ENCODE results near the gene PARD3B.

PARD3B gene, protein sequence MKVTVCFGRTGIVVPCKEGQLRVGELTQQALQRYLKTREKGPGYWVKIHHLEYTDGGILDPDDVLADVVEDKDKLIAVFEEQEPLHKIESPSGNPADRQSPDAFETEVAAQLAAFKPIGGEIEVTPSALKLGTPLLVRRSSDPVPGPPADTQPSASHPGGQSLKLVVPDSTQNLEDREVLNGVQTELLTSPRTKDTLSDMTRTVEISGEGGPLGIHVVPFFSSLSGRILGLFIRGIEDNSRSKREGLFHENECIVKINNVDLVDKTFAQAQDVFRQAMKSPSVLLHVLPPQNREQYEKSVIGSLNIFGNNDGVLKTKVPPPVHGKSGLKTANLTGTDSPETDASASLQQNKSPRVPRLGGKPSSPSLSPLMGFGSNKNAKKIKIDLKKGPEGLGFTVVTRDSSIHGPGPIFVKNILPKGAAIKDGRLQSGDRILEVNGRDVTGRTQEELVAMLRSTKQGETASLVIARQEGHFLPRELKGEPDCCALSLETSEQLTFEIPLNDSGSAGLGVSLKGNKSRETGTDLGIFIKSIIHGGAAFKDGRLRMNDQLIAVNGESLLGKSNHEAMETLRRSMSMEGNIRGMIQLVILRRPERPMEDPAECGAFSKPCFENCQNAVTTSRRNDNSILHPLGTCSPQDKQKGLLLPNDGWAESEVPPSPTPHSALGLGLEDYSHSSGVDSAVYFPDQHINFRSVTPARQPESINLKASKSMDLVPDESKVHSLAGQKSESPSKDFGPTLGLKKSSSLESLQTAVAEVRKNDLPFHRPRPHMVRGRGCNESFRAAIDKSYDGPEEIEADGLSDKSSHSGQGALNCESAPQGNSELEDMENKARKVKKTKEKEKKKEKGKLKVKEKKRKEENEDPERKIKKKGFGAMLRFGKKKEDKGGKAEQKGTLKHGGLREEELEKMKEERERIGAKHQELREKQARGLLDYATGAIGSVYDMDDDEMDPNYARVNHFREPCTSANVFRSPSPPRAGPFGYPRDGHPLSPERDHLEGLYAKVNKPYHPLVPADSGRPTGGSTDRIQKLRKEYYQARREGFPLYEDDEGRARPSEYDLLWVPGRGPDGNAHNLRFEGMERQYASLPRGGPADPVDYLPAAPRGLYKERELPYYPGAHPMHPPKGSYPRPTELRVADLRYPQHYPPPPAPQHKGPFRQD (N-terminal part only)

DNA sequence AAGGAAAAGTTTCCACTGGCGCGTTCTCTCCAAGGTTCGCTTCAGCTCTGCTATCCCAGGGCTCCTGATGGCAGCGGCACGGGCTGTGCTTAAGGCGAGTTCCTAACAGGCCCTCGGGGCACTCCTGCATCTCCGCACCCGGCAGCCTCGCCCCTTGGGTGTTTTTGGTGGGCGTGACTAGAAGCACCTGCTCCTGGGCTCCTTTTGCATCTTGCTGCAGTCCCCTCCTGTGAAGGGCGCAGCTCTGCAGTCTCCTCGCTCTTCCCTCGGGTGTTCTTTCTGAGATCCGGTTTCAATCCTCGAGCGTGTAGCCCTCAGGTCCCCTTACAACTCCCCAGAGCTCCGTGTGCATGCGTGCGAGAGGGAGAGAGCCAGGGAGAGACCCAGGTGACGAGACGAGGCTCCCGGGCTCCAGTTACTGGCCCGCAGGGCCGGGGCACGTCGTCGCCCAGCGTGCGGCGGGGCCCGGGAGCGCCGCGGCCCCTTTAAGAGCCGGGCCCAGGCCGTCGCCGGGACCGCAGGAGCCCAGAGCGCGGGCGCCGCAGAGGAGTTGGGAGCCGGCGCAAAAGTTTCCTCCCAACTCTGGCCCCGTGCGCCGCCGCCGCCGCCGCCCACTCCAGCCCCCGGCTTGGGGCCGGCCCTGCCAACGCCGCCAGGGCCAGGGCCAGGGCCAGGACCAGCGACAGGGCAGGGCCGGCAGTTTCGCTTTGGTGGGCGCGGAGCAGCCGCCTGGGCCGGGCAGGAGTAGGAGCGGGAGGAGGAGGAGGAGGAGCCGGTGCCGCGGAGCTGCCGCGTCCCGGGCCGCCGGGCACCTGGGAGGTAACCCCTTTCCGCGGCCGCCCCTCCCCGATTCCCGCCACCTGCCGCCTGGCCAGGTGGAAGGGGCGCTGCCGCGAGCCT, at the start of gene PARD3B:
Gene PARD3B (plus strand): TSS at position 515 of the 900 bp plus-strand sequence. CDS start 525 bp downstream, outside the sequence.
- DNase-seq: peak; percentile 1

DNA sequence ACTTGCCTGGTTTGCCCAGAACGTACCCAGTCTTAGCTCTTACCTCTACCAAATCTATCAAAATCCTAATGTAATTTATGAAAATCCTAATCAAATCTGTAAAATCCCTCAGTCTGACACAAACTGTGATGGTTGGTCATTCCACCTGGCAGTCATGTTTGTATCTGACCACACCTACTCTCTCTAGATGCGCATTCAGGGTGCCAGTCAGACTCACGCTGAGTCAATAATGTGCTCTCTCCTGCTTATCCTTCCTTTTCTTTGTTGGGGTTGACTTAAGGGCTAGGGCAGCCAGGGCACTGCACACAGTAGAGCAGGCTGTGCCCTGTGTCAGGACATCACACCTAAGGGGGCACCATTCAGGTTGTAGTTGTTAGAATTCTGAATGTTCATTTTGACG, 48.5 kb upstream of the PARD3B start:
- DNase-seq: no peak

DNA sequence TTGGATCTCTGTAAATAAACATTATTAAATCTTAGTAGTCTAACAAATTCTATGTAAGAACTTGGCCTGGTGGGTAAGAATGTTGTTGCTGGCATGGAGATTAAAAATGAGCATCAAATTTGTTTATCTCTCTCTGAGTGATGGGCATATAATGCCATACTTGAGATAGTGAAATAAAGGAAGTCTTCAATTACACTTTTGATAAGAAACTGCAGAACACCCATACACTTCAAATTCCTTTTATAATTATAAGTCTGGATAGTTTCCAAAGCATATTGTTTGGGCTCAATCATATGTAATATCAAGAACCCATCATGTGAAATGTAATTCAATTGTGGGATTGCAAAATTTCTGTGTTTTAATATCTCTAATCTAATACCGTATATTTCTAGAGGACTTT, 47.4 kb upstream of the PARD3B start:
- DNase-seq: no peak

DNA sequence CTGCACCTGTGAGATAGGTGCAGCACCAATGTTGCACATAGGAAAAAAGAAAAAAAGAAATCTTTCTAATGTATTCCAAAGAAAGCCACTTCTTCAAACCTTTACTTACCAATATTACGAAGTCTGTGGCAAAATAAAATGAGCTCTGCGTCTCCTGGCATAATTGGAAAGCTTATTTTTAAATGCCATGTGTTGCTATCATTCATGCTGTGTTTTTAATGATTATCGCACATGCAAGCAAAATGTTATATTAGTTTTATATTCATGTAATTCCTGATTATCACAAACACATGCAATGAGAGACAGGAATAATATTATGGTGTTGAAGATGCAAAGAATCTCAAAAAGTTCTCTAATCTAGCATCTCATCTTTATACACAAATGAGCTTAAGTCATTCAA, 47.0 kb upstream of the PARD3B start:
- DNase-seq: no peak

DNA sequence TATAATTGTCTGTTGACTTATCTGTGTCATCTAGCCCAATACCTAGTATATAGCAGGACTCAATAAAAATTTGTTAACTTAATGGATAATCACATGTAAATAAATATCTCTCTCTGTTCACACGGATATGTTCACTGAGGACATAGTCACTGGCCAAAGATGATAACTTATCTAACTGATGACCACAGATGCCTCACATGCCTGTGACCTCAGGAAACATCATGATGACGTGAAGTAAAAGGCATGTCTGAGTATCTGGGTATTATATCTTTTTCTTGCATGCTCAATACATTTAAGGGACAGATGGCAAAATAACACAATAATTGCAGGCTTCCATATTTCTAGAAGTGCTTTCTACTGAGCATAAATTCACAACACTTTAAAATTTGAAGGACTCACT, 41.4 kb upstream of the PARD3B start:
- DNase-seq: no peak

DNA sequence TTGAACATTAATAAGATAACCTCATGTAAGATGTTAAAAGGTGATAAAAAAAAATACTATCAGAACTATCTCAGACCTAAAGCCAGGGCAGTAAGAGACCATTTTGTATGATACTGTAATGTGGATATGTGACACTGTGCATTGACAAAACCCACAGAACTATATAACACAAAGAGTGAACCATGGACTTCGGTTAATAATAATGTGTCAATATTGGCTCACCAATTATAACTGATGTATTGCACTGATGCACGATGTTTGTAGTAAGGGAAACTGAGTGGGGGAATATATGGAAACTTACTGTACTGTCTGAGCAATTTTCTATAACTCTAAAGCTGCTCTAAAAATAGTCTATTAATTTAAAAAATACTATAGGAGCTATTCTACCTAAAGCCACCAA, 40.7 kb upstream of the PARD3B start:
- DNase-seq: no peak

DNA sequence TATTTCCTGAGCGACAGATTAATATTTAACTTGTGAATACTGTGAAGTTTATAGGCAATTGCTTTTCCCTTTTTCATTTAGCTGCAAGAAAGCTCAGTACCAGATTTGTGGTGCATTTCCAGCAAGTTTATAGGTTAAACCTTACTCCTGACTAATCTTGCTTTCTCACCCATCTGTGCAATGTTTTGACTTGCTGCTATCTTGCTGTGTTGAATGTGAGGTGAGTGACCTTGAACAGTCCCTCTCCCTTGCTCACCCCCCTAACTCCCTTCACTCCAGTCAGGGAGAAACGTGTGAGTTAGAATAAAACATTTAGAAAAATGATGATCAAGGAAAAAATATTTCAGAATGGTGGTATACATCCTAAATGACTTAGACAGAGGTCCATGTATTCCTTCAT, 39.8 kb upstream of the PARD3B start:
- DNase-seq: no peak

DNA sequence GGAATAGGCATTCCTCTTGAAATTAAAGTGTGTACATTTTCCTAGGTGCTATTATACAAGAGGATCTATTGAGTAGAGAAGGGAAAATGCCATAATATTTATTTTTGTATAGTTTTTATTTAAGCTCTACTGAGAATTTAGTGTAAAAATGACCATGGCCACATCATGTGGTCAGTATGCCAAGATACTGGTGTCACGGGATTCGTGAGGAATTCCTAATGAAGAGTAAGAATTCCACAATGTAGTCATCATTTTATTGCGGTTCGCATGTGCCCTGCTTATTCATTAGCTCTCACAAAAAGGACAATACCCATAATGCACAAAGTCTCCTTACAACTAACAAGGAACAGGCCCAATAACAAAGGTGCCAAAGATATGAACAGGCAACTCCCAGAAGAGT, 39.3 kb upstream of the PARD3B start:
- no peak for DNase-seq

DNA sequence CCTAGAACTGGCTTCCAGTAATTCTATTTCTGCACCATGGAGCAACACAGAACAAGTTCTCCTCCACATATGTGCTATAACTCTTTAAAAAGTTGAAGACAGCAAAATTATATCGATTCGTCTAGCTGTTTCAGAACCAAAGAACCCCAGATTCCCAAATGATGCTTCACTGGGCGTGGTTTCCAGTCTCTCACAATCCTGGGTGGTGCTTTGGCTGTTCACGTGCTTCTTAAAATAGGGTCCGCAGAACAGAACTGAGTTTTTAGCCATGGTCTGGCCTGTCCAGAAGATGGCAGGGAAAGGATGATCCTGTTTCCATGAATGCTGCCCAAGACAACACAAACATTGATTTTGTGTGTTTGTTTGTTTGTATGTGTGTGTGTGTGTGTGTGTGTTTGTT, 37.6 kb upstream of the PARD3B start:
- no peak for DNase-seq

DNA sequence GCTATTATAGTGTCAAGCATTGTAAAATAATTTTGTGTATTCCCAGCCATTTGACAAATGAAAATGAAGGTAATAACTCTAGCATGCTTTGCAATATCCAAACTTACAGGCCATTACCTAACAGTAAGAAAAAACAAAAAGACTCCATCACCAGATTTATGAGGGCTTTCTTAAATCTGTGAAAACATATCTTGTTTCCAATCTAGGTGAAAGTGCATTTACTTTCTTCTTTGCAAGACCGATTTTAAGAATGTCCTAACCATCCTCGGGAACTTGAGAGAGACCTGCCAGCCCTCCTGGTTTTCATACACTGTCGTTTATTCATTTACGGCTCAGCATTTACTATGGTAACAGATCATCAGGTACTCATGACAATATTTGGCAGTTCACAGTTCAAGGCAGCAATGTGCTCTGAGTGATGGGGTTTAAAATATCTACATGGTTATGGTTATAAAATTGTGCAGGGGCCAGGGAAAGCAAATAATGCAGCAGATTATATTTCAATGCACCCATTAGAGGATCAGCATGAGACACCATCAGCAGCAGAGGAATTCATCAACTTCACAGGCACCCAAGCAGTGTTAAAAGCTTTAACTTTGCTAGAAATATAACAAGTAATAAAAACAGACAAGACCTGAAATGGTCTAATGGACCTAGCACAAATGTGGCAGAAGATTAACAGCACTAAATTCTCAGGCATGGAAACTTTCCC, 34.4 kb upstream of the PARD3B start:
- DNase-seq: no peak

DNA sequence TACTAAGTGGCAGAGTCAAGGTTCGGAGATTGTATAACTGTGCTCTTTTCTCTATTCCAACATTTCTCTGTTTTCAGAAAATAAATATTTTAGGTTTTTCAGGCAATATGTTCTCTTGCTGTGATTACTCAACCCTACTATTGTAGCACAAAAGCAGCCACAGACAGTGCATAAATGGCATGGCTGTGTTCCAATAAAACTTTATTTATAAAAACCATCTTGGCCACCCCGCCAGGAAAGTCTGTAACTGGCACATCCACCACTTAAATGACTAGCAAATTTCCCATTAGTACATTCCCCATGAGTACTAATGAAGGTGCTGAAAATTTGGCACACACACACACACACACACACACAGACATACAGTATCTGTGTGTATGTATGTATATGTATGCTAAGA, 30.8 kb upstream of the PARD3B start:
- DNase-seq: no peak

DNA sequence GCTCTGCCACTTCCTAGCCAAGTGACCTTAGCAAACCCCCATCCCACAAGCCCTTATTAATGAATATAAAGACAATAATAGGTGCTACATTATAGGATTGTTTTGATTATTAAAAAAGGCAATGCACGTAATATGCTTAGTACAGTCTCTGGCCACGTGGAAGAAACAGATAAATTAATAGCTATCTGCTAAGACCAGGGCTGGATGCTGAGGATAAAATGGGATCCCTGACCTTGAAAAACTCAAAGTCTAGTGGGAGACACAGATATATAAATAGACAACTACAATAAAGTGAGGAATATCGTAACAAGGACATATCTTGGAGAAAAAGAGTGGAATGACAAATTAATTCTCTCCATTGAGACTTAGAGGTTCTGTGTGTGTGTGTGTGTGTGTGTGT, 29.9 kb upstream of the PARD3B start:
- no peak for DNase-seq

DNA sequence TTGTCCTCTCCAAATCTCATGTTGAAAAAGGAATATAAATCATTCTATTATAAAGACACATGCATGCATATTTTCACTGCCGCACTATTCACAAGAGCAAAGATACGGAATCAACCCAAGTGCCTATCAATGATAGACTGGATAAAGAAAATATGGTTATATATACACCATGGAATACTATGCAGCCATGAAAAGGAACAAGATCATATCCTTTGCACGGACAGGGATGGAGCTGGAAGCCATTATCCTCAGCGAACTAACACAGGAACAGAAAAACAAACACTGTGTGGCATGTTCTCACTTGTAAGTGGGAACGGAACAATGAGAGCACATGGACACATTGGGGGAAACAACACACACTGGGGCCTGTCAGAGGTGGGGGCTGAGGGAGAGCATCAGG, 28.1 kb upstream of the PARD3B start:
- DNase-seq: no peak

DNA sequence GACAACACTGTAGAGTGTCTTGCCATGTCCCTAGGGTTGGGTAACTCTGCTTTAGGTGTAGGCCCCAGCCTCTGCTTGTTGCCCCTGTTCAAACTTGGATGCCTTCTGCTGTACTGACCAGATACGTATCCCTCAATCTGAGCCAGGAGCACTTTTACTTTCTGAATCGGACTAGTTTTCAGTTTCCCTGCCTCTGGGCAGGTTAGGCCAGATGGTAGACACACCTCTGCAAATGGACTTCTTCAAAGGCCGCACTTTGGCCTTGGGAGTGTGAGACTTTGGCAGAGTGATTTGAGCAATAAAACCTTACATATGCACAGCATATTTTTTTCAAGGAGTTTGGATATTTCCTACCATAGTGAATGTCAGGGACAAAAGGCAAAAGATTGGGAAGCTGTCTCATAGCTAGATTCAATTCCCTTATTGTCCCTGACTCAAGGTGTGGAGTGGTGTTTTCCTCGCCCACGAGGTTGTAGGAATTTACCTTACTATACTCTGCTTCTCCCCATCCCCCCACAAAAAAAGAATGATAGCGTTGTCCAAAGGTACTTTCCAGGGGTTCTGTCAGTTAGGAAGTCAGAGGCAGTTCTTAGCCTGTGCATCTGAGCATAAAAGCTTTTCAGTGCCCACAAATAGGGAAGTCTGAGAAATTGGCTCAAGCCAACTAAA, 15.3 kb upstream of the PARD3B start:
- DNase-seq: no peak

DNA sequence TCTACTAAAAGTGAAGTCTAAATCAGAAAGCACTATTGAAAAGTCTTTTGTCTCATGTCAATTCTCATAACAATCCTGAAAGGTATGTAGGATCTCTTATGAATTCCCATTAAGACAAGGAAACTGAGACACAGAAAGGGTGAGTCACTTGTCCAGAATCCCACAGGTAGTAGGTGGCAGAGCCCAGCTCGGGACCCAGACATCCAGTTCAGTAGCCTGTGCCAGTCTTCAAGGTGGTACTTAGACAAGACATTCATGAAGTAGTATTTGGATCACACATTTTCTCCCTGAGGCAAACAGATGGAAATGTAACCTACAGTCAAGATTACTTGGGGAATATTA, 14.8 kb upstream of the PARD3B start:
- DNase-seq: no peak

DNA sequence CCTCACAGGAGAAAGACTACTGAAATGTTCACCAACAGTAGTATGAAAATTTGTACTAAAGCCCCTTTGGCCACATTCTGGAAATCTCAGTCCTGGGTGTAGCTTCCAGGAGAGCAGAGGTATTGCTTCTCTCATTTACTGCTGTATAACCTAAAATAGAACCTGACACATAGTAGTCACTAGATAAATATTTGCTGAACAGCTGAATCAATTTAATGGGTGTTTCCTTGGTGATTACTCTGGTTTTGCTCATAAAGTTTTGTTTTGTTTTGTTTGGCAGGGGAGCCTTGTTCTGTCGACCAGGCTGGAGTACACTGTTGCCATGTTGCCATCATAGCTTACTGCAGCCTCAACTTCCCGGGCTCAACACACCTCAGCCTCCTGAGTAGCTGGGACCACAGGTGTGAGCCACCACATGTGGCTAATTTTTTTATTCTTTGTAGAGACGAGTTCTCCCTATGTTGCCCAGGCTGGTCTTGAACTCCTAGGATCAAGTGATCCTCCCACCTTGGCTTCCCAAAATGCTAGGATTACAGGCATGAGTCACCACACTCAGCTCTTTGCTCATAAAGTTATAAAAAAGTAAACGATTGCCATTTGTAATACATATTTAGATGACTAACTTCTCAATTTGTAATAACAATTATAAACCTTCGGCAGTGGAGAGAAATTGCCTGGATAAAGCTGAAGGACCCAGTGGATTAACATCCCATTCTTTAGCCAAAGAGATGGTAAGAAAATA, 11.5 kb upstream of the PARD3B start:
- no peak for DNase-seq

DNA sequence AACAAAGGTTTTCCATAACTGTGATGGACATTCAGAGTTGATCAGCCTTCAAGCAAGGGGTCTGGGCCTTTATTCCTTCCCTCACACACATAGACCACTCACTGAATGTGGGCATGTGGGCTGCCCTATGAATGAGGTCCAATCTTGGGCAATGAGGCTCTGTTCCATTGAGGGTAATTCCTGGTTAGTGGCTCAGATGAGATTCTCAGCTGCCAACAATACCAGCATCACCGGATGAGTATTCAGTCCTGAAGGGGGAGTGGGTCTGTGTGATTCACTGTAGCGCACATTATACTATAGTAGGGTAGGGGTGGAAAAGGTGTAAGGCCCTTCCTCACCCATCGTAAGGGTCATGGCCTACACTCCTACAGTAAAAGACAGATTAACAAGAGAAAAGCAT, 9.9 kb upstream of the PARD3B start:
- no peak for DNase-seq

DNA sequence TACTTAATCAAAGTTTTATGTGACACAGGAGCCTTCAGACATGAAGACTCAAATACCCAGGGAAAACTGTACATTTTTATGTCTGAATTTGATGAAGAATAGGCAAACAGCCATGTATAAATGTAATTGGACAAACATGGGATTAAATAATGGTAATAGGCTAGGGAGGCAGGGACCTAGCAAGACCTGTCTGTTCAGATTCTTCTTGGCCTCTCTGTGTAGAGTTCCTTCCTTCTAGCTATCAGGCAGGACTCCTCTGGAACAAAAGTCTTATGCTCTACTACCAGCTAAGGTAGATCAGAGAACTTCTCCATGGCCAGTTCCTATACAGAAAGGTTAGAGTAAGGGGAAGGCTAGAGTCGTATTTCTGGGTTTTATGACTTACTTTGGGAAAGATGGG, 9.5 kb upstream of the PARD3B start:
- no peak for DNase-seq

DNA sequence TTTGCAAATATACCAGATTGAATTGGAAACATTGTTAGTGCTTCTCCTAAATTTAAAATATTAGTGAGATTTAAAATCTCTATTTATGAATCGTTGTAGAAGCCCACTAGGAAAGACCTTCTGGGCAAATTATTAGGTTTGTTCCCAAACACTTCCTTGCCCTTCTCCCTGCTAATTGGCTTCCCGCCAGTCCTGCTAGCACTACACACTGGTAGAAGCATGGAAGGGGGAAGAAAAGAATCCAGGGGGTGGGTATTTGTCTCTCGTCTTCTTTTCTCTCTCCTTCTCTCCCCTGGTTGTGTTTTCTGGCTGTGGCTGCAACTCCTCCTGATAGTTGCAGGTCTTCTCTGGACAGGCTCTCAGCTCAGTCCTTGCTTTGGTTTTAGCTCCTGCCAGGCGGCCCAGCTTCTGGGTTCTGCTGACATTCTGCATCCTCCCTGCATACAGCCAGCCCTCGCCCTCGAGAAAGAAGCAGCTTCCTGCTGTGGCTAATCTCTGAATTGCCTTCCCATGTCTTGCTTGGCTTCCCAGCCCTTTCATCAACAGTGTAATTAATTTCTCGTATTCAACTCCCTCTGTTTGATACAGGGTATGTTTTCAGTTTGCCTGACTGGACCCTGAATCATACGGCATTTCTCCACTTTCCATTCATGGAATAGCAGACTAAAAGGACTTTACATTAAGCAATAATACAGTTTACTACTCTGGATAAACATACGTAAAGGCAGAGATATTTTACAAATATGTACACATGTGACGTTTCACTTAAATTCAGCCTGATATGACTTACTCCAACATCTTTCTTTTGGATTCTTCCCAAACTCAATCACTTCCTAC, 6.9 kb upstream of the PARD3B start:
- DNase-seq: no peak

DNA sequence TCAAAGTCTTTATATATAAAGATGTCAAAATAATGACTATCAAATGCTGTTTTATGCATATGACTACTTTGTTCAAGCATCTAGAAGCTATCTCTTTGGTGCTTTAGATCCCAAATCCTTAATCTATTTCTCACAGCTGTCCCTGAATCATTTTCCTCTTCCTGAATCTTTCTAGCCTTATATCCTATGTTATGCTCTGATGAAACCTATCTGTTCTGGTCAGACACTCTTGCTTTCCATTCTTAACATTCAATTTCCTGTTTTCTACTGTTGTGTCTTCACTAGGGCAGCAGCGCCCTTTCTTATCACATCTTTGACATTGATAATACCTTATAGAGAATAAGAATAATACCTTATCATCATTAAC, 6.3 kb upstream of the PARD3B start:
- DNase-seq: no peak

Measured in activated effector memory CD4-positive, alpha-beta T cell treated with Interleukin-2 at 50 U/mL for 16 hours (primary cell).